NK-92 treated with Interleukin-12 subunit alpha and Interleukin-12 subunit beta, amount 100 ng/mL, for 24 hours (cell line): ENCODE results near the gene SEZ6L.

Experiments
- DNase-seq: peaks from one replicate; lab custom pipeline; 2025; lab: John Stamatoyannopoulos, UW

SEZ6L gene

DNA sequence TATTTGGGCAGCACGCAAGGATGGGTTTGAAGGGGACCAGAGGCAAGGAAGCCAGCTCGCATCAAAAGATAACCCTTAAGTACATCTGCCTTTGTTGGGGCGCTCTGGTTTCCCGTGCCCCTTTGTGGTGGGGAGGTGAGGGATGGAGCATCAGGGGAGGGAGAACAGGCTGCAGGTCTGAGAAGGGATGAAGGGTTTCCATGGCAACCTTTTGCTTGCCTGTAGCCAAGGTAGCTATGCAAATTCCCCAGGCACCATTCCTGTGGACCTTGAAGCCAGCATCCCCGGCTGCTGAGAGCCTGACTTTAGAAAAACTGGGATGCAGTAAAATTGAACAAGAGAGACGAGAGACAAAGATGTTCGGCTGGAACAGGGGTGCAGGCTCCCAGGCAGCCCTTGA lies 75.7 kb downstream of the SEZ6L start:
- DNase-seq: no peak

DNA sequence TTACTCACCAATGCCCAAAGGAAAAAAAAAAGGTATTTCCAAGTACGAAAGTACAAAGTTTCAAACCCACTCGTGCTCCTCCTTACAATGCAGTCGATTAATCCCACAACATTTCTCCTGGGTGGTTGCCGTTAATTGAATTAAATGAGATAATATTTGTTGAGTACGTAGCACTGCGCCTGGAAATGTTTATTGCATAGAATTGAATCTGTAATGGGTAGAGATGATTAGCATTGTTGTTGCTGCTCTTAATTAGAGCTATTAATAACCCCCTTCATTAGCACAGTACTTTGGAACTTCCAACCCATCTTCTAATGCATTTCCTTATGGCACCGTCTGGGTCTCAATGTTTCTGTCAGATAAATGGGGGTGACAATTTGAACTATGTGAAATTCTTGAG lies 77.3 kb downstream of the SEZ6L start:
- DNase-seq: no peak

- DNase-seq: no peak
Measured at GRCh38 chr22:26251869-26252268, 82.6 kb downstream of the SEZ6L start.

DNA sequence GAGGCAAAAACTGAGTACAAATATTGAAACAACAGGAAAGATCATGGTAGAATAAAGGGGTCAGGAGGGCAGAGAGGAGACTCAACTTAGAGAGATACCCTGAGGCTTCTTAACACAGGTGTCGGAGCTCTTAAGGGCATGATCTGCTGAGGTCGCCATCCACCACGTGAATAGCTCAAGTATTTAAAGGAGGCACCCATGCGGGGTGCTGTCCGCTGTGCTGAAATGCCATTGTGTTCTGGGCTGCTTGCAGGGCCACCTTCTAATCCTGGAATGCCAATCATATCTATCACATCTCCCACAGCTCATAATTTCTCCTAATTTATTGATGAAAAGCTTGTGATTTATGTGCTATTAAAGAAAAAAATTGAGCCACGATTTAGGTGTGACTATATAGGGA lies 90.2 kb downstream of the SEZ6L start:
- DNase-seq: no peak

- DNase-seq: no peak
Measured at GRCh38 chr22:26264162-26264561, 94.9 kb downstream of the SEZ6L start.

- no peak for DNase-seq
Measured at GRCh38 chr22:26265281-26265680, 96.0 kb downstream of the SEZ6L start.

GRCh38 chr22:26265909-26266308 lies 96.6 kb downstream of the SEZ6L start:
- DNase-seq: no peak

- no peak for DNase-seq
Measured at GRCh38 chr22:26267856-26268255, 98.6 kb downstream of the SEZ6L start.

DNA sequence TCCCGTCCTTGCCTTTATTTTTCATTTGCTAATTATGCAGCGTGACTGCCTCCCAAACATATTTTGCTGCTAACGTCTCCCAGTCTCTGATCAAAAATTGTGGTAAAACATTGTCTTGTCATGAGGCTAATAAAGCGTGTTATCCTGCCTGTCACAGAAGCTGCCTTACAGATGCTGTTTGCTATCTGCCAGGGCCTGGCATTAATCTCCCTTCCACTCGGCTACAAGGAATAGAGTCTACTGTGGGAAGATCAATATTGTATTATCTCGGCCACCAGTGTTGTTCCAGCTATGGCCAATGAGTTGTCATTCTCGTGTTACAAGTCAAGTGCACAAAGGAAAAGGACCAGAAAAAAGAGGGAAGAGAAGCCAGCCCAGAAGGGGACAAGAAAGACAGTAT lies 100.3 kb downstream of the SEZ6L start:
- no peak for DNase-seq

GRCh38 chr22:26271427-26271826 lies 102.2 kb downstream of the SEZ6L start:
- no peak for DNase-seq

GRCh38 chr22:26273011-26273675 lies 103.9 kb downstream of the SEZ6L start:
- no peak for DNase-seq

DNA sequence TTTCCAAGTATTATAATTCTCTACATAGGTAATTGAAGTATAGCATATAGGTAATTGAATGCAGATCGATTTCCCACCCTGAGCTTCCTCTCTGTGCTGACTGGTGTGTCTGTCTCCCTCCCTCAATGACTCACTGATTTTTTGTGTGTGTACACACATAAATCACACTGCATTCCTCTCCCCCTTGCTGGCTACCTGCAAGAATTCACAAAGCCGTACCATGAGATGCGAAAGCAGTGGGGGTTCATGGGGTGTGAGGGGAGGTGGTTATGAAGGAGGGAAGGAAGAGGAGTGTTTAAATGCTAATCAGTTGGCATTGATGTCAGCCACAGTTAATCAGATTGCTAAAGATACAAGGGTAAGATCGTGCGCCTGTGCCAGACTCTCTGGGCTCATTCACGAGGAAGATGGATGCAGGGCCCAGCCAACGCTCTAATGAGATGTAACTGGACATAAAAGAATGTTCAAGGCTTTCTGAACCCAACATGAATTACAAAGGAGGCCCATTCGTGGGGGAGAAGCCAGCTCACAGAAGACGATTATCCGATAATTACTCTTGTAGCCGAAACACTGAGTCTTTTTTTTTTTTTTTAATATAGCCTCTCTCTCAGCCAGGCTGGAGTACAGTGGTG lies 107.4 kb downstream of the SEZ6L start:
- DNase-seq: no peak

DNA sequence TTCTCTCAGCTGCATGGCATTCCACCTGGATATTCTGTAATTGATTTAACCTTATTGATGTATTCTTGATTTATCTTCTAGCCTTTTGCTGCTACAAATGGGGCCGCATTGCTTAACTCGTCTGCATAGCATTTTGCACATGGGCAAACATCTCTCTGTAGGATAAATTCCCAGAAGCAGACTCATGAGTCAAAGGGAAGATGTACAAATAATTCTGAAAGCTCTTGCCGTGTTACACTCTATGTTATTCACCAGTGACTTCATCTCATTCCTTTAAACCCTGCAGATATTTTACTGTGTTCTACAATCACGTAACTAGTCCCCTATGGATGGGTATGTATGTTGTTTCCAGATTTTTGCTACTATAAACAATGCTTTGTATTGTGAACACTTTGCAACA lies 112.7 kb downstream of the SEZ6L start:
- DNase-seq: no peak

DNA sequence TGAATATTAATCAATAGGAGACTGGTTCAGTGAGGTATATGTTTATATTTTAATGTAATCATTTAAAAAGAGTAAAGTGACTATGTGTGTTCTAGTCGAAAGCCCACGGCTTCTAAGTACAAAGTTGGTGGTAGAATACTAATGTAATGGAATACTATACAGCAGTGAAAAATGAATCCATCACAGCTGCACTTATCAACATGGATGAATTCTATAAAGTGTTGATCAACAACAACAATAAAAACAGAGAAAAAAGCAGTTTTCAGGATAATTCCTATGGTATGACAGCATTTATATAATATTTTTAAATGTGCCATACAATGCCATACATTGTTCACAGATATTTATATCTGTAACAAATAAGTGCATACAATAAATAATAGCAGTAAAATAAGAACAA lies 114.1 kb downstream of the SEZ6L start:
- DNase-seq: no peak

DNA sequence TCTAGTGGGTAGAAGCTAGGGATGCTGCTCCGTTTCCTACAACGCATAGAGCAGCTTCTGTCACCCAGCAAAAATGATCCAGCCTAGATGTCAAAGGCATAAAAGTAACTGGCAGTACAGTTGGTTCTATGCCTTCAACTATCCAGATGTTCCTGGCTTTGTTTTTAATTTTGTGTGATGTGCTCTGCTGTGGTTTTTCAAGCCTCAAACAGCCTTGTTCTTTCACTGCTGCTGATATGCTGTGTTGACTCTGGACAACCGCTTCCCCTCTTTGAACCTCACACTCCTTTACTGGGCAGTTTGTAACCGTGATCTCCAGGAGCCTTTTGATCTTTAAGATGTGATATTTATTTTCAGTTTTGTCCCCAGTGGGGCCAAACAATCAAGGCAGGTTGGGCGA lies 116.4 kb downstream of the SEZ6L start:
- DNase-seq: no peak

- no peak for DNase-seq
Measured at GRCh38 chr22:26286091-26286820, 117.0 kb downstream of the SEZ6L start.

DNA sequence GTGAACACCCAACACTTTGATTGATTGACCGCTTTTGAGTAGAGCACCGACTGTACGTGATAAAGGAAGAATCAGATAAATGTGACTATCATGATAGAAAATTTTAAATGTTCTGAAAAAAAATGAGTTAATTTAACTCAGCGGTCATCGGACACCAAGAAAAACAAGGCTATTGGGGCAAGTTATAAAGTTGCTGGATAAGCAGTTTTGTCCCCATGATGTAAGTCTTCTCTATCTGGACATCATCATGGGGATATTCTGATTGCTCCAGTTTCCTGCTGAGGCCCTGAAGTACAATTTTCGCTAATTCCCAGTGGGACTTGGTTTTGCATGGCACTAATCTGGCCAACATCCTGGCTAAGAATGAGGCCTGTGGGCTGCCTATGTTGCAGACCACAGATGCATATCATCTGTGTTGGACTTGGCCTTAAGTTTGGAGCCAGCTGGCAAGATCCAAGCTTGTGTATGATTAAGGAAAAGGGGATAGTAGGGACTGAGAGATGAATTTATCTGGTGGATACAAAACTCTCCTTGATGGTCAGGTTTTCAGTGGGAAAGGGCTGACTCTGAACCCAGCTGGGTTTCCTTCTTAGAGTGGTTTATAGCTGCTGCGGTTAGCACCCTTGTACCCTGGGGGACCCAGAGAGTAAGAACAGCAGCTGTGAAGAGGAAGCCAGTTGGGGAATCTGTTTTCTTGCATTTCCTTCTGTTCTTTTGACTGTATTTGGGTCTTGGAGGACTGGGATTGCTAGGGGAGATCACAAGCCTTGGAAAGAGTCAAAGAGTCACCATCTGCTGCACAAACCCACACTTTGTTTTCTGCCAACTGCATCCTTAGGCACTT lies 118.3 kb downstream of the SEZ6L start:
- DNase-seq: no peak

DNA sequence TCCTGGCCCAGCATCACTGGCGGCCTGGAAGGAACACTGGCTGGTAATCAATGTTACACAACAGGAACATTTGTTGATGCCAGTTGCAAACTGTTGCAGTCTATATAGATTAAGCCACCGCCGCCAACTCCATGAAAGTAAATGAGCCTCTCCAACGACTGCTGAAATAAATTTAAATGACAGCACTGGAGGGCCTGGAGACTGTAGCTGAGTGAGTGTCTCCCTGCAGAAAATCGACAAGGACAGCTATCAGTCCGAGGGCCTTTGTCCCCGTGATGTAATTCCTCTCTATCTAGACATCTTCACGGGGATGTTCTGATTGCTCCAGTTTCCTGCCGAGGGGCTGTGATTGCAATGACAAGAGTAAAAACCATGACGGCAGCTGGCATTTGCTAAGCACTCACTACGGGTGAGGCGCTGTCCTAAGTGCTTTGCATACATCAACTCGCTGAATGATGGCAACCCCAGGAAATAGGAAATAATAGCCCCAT lies 120.4 kb downstream of the SEZ6L start:
- DNase-seq: no peak

DNA sequence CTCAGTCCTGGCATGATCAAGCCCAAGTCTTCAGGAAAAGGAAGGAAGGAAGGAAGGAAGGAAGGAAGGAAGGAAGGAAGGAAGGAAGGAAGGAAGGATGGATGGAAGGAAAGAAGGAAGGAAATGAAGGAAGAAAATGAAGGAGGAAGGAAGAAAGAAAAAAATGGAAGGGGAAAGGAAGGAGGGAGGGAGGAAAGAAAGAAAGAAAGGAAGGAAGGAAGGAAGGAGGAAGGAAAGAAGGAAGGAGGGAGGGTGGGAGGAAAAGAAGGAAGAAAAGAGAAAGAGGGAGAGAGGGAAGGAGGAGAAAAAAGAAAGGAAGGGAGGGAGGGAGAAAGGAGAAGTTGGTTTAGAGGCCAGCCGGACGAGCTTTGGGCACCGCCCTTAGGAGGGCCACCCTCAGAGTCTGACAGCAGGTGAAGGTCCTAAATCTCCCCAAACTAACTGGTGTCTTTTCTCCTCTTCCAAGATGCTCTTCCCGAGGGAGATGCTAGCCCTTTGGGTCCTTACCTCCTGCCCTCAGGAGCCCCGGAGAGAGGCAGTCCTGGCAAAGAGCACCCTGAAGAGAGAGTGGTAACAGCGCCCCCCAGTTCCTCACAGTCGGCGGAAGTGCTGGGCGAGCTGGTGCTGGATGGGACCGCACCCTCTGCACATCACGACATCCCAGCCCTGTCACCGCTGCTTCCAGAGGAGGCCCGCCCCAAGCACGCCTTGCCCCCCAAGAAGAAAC lies 122.8 kb downstream of the SEZ6L start:
- no peak for DNase-seq

- no peak for DNase-seq
Measured at GRCh38 chr22:26292667-26292995, 123.4 kb downstream of the SEZ6L start.

DNA sequence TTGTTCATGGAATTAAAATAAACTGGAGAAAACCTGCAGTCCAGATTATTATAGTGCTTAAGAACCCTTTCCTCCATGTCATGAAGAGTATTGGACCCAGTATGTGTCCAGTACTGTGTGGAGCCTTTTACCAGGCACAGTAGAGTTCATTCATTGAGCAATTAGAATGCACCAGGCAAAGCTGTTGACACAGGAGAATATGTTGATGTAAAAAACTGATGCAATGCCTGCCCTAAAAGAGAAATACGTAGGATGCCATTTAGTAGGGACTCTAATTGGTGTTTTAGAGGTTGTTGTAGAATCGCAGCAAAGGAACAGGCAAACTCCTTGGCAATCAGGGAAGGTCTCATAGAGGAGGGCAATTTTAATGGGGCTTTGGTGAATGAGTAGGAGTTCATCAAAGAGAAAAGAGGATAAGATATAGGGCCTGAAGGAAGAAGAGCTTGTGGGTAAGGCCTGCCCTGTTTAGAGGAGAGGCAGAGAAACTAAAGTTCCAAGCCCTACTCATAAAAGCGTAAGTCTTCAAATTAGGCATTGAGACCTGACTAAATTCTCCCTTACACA lies 126.4 kb downstream of the SEZ6L start:
- DNase-seq: no peak
